Measurements from ENCODE around the gene CCDC194.

Gene CCDC194

GRCh38 chr19:17405250-17406045 is 11.5 kb upstream of the CCDC194 start, which contains the start of gene BST2:
Gene BST2 (minus strand): TSS chr19:17405630. CDS start chr19:17405575, 55 bp downstream.
- peak; percentile 83 for DNase-seq

- no peak for DNase-seq
Measured at GRCh38 chr19:17404621-17405249, 10.7 kb upstream of the CCDC194 start.

GRCh38 chr19:17404015-17404414 is 10.0 kb upstream of the CCDC194 start:
- no peak for DNase-seq

- no peak for DNase-seq
Measured at GRCh38 chr19:17402982-17403855, 9.2 kb upstream of the CCDC194 start.

GRCh38 chr19:17401628-17402027 is 7.6 kb upstream of the CCDC194 start:
- DNase-seq: no peak

GRCh38 chr19:17398902-17399527 is 5.0 kb upstream of the CCDC194 start:
- no peak for DNase-seq

GRCh38 chr19:17394891-17395415 is 957 bp upstream of the CCDC194 start:
- DNase-seq: no peak

GRCh38 chr19:17393002-17393401 is 994 bp downstream of the CCDC194 start:
- DNase-seq: no peak

GRCh38 chr19:17391371-17392151 is 2.4 kb downstream of the CCDC194 start:
- no peak for DNase-seq

- DNase-seq: peak; percentile 82
Measured at GRCh38 chr19:17390665-17391370, 3.2 kb downstream of the CCDC194 start.

GRCh38 chr19:17389957-17390664 is 3.9 kb downstream of the CCDC194 start:
- DNase-seq: no peak

GRCh38 chr19:17389288-17389687 is 4.7 kb downstream of the CCDC194 start:
- no peak for DNase-seq

GRCh38 chr19:17385878-17386611 is 8.0 kb downstream of the CCDC194 start:
- peak; percentile 21 for DNase-seq

GRCh38 chr19:17380426-17381138 is 13.4 kb downstream of the CCDC194 start:
- no peak for DNase-seq

GRCh38 chr19:17379221-17379631 is 14.8 kb downstream of the CCDC194 start:
- DNase-seq: no peak

- no peak for DNase-seq
Measured at GRCh38 chr19:17378271-17378670, 15.7 kb downstream of the CCDC194 start.

GRCh38 chr19:17376935-17377600 is 16.9 kb downstream of the CCDC194 start, which contains the start of gene PLVAP:
Gene PLVAP (minus strand): TSS chr19:17377342. CDS start chr19:17377288, 54 bp downstream.
- DNase-seq: no peak

- DNase-seq: no peak
Measured at GRCh38 chr19:17370026-17370587, 23.9 kb downstream of the CCDC194 start.

All from KG1 (cell line).